Stimulated activated CD8-positive, alpha-beta memory T cell treated with anti-CD3 and anti-CD28 coated beads, Interleukin-4, amount 100 ng/mL, for 24 hours (primary cell): ENCODE results near the gene ARFRP1.

ENCODE experiments used
- DNase-seq: peaks from one replicate; pipeline ENCODE4 v3.0.0-alpha.2; 2020; ENCODE audit warnings: low read depth

ARFRP1 gene

GRCh38 chr20:63743210-63743970, 35.6 kb upstream of the ARFRP1 start:
- DNase-seq, result no peak

GRCh38 chr20:63742381-63743024, 34.7 kb upstream of the ARFRP1 start:
- no peak for DNase-seq

GRCh38 chr20:63741676-63742380, 34.1 kb upstream of the ARFRP1 start:
- no peak for DNase-seq

GRCh38 chr20:63741354-63741675, 33.5 kb upstream of the ARFRP1 start:
- DNase-seq, result no peak

- DNase-seq, result no peak
These were observed 33.0 kb upstream of the ARFRP1 start for GRCh38 chr20:63740627-63741353.

GRCh38 chr20:63740070-63740626, 32.4 kb upstream of the ARFRP1 start:
- no peak for DNase-seq

- DNase-seq, result peak; percentile 47
These were observed 31.6 kb upstream of the ARFRP1 start, which contains the start of gene SLC2A4RG for GRCh38 chr20:63739130-63740069. TSS of gene SLC2A4RG (plus strand) at chr20:63739776. CDS start at chr20:63739913, 137 bp downstream.

- DNase-seq, result no peak
These were observed 30.9 kb upstream of the ARFRP1 start for GRCh38 chr20:63738687-63739129.

- DNase-seq, result no peak
These were observed 30.3 kb upstream of the ARFRP1 start for GRCh38 chr20:63737945-63738686.

GRCh38 chr20:63737695-63737944, 29.8 kb upstream of the ARFRP1 start:
- DNase-seq, result no peak

GRCh38 chr20:63736893-63737694, 29.3 kb upstream of the ARFRP1 start:
- no peak for DNase-seq

GRCh38 chr20:63735859-63736718, 28.3 kb upstream of the ARFRP1 start, which contains the start of gene LIME1:
TSS of gene LIME1 (plus strand) at chr20:63736664. CDS start at chr20:63737550, 886 bp downstream.
- DNase-seq, result peak; percentile 52

GRCh38 chr20:63734946-63735858, 27.4 kb upstream of the ARFRP1 start:
- no peak for DNase-seq

- DNase-seq, result no peak
These were observed 26.6 kb upstream of the ARFRP1 start for GRCh38 chr20:63734111-63734945.

- DNase-seq, result no peak
These were observed 25.9 kb upstream of the ARFRP1 start for GRCh38 chr20:63733579-63734081.

- no peak for DNase-seq
These were observed 25.3 kb upstream of the ARFRP1 start for GRCh38 chr20:63733117-63733516.
